HepG2 (cell line): Measurements from ENCODE around the gene HEMK1. TPM values are rescaled to one million over a fixed set of nuclear protein-coding genes. Genes with fewer than 3 reads are reported as not detected.
A peak's percentile ranks its signal among the peaks of the same experiment; 100 is the strongest.

Experiments
- ATAC-seq: fragments of 200-7000 bp; cut with Tn5 transposase; 3 replicates; pipeline ENCODE4 v1.9.1; 2020; ENCODE audit warnings: mild to moderate bottlenecking, moderate library complexity
- BruUV-seq: library from RNA; stranded (reverse); fragments of 400-500 nt; replicated peaks from 2 replicates; lab custom pipeline; 2021; lab: Mats Ljungman, UMichigan
- CTCF ChIA-PET: fragments of 300-600 bp; formaldehyde crosslinking; extraction: SDS; loops from one replicate; lab custom pipeline; 2021; ENCODE audit warnings: low total read pairs, inconsistent platforms, low intra/inter-chr PET ratio; lab: Yijun Ruan, JAX
- POLR2A ChIA-PET: fragments of 350-600 bp; sonication (Branson Sonifier 250); formaldehyde crosslinking; loops from one replicate; lab custom pipeline; 2020; ENCODE audit warnings: antibody characterized with exemption, inconsistent platforms; lab: Yijun Ruan, JAX
- DNase-seq: peaks from one replicate; pipeline ENCODE4 v3.0.0-alpha.2; 2015; ENCODE audit warnings: low spot score
- FAIRE-seq: peaks from 3 replicates; lab custom pipeline; 2011; peaks lifted over from hg19 to GRCh38; lab: Jason Lieb, UNC
- H2AFZ ChIP-seq: one replicate; pipeline ENCODE4 v1.6.1; 2011; ENCODE audit warnings: low read length, inconsistent platforms
- H3K27ac ChIP-seq: fragments of 300-600 bp; 3 replicates; pipeline ENCODE4 v1.8.0; 2011; ENCODE audit warnings: mixed run types, mild to moderate bottlenecking, mixed read lengths, low read length, inconsistent platforms; ENCODE audit not compliant: insufficient read depth; ENCODE audit errors: extremely low read length
- H3K27me3 ChIP-seq, 2 experiments: fragments of 200-600 bp in 1 of 2; 2 replicates in 1 of 2; 3 replicates in 1 of 2; pipeline versions ENCODE4 v1.6.0 to v1.8.0; 2011; ENCODE audit warnings: low read length in 2 of 2, mild to moderate bottlenecking in 2 of 2, moderate library complexity in 2 of 2, inconsistent platforms in 1 of 2; ENCODE audit not compliant: insufficient read depth in 2 of 2, control insufficient read depth in 1 of 2
- H3K36me3 ChIP-seq, 2 experiments: fragments of 200-600 bp in 1 of 2; replicated peaks in 1 of 2; 2 replicates in 1 of 2; 3 replicates in 1 of 2; pipeline versions ENCODE4 v1.5.1 to v1.8.0; 2011; ENCODE audit warnings: low read length in 2 of 2, inconsistent platforms in 1 of 2; ENCODE audit not compliant: insufficient read depth in 2 of 2, control insufficient read depth in 1 of 2
- H3K4me1 ChIP-seq: 2 replicates; pipeline ENCODE4 v1.5.1; 2012; ENCODE audit warnings: low read length, inconsistent platforms; ENCODE audit not compliant: insufficient read depth
- H3K4me2 ChIP-seq: 2 replicates; pipeline ENCODE4 v1.6.0; 2011; ENCODE audit warnings: low read depth, low read length, inconsistent platforms
- H3K4me3 ChIP-seq, 3 experiments: fragments of 200-600 bp in 1 of 3; sonication (generic), shearing (Covaris generic) in 1 of 3; replicated peaks in 1 of 3; 2 replicates each; pipeline ENCODE4 v1.5.1; 2011 to 2016; ENCODE audit warnings: low read length in 3 of 3, inconsistent platforms in 2 of 3, low read depth in 2 of 3, mild to moderate bottlenecking in 2 of 3, control low read depth in 1 of 3, mixed read lengths in 1 of 3; ENCODE audit not compliant: insufficient read depth in 1 of 3
- H3K79me2 ChIP-seq: one replicate; pipeline ENCODE4 v1.6.1; 2011; ENCODE audit warnings: low read length, inconsistent platforms; ENCODE audit not compliant: insufficient read depth
- H3K9ac ChIP-seq: 2 replicates; pipeline ENCODE4 v1.6.0; 2011; ENCODE audit warnings: mild to moderate bottlenecking, low read depth, low read length, inconsistent platforms; ENCODE audit not compliant: insufficient read depth
- H3K9me3 ChIP-seq: 2 replicates; pipeline ENCODE4 v1.5.1; 2012; ENCODE audit warnings: mild to moderate bottlenecking, low read length
- H4K20me1 ChIP-seq: 2 replicates; pipeline ENCODE4 v1.6.0; 2011; ENCODE audit warnings: inconsistent platforms, mild to moderate bottlenecking, low read length, moderate library complexity; ENCODE audit not compliant: insufficient read depth
- AGO2 ChIP-seq: fragments of 200-400 bp; formaldehyde crosslinking; optimal IDR thresholded peaks from 2 replicates; pipeline ENCODE3; 2017; ENCODE audit warnings: mild to moderate bottlenecking, low read depth, low read length, moderate library complexity
- ARNT2 ChIP-seq: sonication (generic); formaldehyde crosslinking; IDR thresholded peaks from 2 replicates; pipeline ENCODE4 v1.8.0; 2022; ENCODE audit warnings: mild to moderate bottlenecking, low read depth, missing genetic modification reagents, moderate library complexity
- KLF16 ChIP-seq, 2 experiments: sonication (generic) in 1 of 2; formaldehyde crosslinking in 1 of 2; IDR thresholded peaks; 2 replicates each; pipeline versions ENCODE4 v1.6.1 to v1.8.0; 2016 to 2023; ENCODE audit warnings: missing genetic modification reagents in 2 of 2, missing compliant biosample characterization in 1 of 2
- MXD4 ChIP-seq: IDR thresholded peaks from 2 replicates; pipeline ENCODE4 v1.6.1; 2016; ENCODE audit warnings: mild to moderate bottlenecking, missing biosample characterization, missing genetic modification reagents
- STAG1 ChIP-seq: sonication (generic); formaldehyde crosslinking; IDR thresholded peaks from 2 replicates; pipeline ENCODE4 v1.4.0; 2020; ENCODE audit warnings: missing genetic modification reagents
- ZNF205 ChIP-seq: IDR thresholded peaks from 2 replicates; pipeline ENCODE4 v1.6.1; 2018; ENCODE audit warnings: missing biosample characterization, missing genetic modification reagents
- ZNF558 ChIP-seq: sonication (generic); formaldehyde crosslinking; IDR thresholded peaks from 2 replicates; pipeline ENCODE4 v1.9.0; 2022; ENCODE audit warnings: mild to moderate bottlenecking, missing genetic modification reagents, borderline replicate concordance
- ZNF746 ChIP-seq: sonication (generic); formaldehyde crosslinking; IDR thresholded peaks from 2 replicates; pipeline ENCODE4 v1.8.0; 2022; ENCODE audit warnings: mild to moderate bottlenecking, missing genetic modification reagents
- WGBS: methylation state at CpG from one replicate; pipeline ENCODE4 v1.1.6; 2017; ENCODE audit warnings: low lambda C conversion rate; 5-methylcytosine and 5-hydroxymethylcytosine counted together
- in situ Hi-C: cut with HindIII; loops from 2 replicates; pipeline ENCODE4 v1.10.0; 2017; ENCODE audit warnings: low pct_unique_long_range_greater_than_20kb; ENCODE audit not compliant: extremely low pct_ligation_motif_present
- intact Hi-C: fragments of 100-400 bp; cut with micrococcal nuclease; formaldehyde crosslinking; loops from one replicate; pipeline ENCODE4 v1.10.0; 2022; ENCODE audit not compliant: unreplicated experiment
- polyA plus RNA-seq, 8 experiments: library from polyadenylated mRNA; depleted of rRNA in 3 of 8; stranded (reverse) in 7 of 8; unstranded in 1 of 8; fragments of >200 nt; fragmentation: Illumina TruSeq in 4 of 8; extraction: Trizol in 4 of 8; gene quantifications; 2 replicates each; pipeline versions ENCODE4 v1.2.1 to v1.2.3, GENCODE V29; 2011 to 2016; ENCODE audit warnings: low read depth in 4 of 8, missing spikeins in 1 of 8, mixed read lengths in 1 of 8; ENCODE audit not compliant: insufficient read depth in 1 of 8
- total RNA-seq, 5 experiments: library from RNA; depleted of rRNA; stranded (reverse); fragments of >200 nt; fragmentation: Illumina TruSeq; extraction: Trizol; gene quantifications; 2 replicates each; pipeline ENCODE4 v1.2.3, GENCODE V29; 2016; ENCODE audit warnings: low read depth in 1 of 5

HEMK1 gene
- total and polyA plus RNA-seq, 2 of the 13 experiments (the other 11 are each of a cell fraction or from before 2014, with no cell fraction given): 9.8 to 12.6 TPM

- TF ChIP-seq ZNF205 (CRISPR knock-in tag): no peak
- no peak for TF ChIP-seq MXD4 (CRISPR knock-in tag)
- peak; percentile 80 for TF ChIP-seq STAG1 (CRISPR knock-in tag)
- TF ChIP-seq AGO2: no peak
- TF ChIP-seq KLF16 (CRISPR knock-in tag; IDR thresholded peaks at IDR 0.05): no peak
- TF ChIP-seq ARNT2: no peak
- no peak for TF ChIP-seq ZNF558 (CRISPR knock-in tag)
Measured at GRCh38 chr3:50542177-50543034, 26.9 kb upstream of the HEMK1 start (continued).

DNA sequence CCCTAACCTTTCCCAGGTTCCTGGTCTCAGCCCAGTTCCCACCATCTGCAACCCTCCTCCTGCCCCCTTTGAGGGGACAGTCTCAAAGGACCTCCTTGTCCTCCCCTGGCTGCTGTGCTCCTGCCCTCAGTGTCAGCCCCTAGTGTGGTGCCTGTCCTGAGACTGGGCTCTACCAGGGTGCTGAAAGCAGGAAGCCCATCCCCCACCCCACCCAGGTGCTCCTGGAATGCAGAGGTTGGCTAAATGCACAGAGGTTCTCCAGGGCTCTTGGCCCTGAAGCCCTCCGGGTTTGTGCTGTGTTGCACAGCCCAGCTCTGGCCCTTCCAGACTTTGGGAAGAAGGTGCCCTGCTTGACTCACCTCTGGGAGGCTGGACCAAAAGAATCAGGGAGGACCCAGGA lies 23.5 kb upstream of the HEMK1 start:
- Histone ChIP-seq H3K27ac (no peak overlapping the region), H3K9me3 (no peaks in the 10 kb centered on the region), H4K20me1 (peaks cover 2% of the 10 kb centered on the region; the same call in 1 of the 2 replicates), H3K4me3 (no peak overlapping the region), H3K9ac (no peak overlapping the region), H3K4me2 (no peak overlapping the region), H3K36me3 (no peaks in the 10 kb centered on the region), H3K79me2 (no peaks in the 10 kb centered on the region), H3K4me1 (no peaks in the 10 kb centered on the region), H3K27me3 (no peaks in the 10 kb centered on the region), H2AFZ (no peak overlapping the region)
- FAIRE-seq: no peak
- DNase-seq: no peak
- TF ChIP-seq ZNF746: no peak
- 0% methylated on average over 1 of the region's 1 CpG for WGBS
- BruUV-seq: no TSS peak
- CTCF ChIA-PET: interaction anchor here (0.7 kb wide), 1 partner anchor 110 kb away, joined by 3 read pairs; no protein-coding TSS in a partner anchor
- POLR2A ChIA-PET: interaction anchor here (0.6 kb wide), 1 partner anchor 762 kb away, joined by 3 read pairs; no protein-coding TSS in a partner anchor
- ATAC-seq: no peak
- in situ Hi-C loops: loop anchor here (5.0 to 10.0 kb wide), 2 partner anchors 108 to 201 kb away; partner anchors contain the start of genes RASSF1 and ZMYND10
- intact Hi-C loops: loop anchor here (10.0 kb wide), 1 partner anchor 201 kb away; the partner anchor contains the start of genes RASSF1 and ZMYND10
